Stimulated activated CD8-positive, alpha-beta memory T cell treated with anti-CD3 and anti-CD28 coated beads, Interleukin-2, amount 100 ng/mL, for 48 hours (primary cell): ENCODE data around the gene NCAPD2.

ENCODE experiments used
- DNase-seq, 2 donors: peaks; one replicate each; pipeline ENCODE4 v3.0.0-alpha.2; 2020; ENCODE audit warnings: low read depth in 2 of 2

NCAPD2 gene

DNA sequence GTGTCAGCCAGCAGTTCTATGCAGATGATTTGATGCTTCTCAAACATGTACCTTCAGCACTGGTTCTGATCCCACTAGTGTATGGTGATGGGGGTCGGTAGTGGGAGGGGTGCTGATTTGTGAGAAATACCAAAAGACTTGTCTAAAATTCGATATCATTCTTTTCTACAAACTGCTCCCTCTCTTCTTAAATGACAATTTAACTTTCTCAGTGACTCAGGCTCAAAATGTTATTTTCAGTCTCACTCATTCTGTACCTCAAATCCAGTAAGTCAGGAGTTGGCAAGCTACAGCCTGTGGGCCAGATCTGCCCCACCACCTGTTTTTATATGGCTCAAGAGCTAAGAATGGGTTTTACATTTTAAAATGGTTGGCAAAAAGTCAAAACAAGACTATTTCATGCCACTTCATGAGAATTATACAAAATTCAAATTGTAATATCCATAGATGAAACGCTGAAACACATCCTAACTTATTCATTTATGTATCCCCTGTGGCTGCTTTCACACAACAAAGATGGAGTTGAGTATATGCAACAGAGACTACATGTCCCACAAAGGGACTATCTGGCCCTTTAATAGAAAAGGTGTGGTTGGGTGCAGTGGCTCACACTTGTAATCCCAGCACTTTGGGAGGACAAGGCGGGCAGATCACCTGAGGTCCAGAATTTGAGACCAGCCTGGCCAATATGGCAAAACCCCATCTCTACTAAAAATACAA is 80.8 kb downstream of the NCAPD2 start:
- DNase-seq = no peak

DNA sequence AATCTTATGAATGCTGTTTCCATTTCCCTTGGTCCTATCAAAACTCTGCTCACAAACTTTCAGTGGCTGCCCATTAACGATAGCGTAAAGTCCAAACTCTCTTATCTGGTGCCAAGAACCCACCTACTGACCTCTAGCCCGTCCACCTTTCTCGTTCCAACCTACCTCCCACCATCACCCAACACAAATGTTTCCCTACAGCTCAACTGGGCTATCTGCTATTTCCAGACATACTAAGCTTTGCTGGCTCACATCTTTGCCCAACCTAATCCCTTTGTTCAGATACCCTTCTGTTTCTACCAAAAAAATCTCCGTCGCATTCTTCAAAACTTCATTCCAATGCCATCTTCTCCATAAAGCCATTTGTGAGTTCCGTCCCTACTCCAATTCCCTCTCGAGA is 81.7 kb downstream of the NCAPD2 start:
- DNase-seq = no peak
